GM18873 (cell line): Measurements from ENCODE around the gene MAP2K6.

Source experiments
- ATAC-seq: cut with Tn5 transposase; IDR thresholded peaks from one replicate; pipeline ENCODE4 v1.9.1; 2021; ENCODE audit warnings: mild to moderate bottlenecking, moderate library complexity, moderate number of reproducible peaks; ENCODE audit not compliant: unreplicated experiment, low FRiP score

MAP2K6 gene

DNA sequence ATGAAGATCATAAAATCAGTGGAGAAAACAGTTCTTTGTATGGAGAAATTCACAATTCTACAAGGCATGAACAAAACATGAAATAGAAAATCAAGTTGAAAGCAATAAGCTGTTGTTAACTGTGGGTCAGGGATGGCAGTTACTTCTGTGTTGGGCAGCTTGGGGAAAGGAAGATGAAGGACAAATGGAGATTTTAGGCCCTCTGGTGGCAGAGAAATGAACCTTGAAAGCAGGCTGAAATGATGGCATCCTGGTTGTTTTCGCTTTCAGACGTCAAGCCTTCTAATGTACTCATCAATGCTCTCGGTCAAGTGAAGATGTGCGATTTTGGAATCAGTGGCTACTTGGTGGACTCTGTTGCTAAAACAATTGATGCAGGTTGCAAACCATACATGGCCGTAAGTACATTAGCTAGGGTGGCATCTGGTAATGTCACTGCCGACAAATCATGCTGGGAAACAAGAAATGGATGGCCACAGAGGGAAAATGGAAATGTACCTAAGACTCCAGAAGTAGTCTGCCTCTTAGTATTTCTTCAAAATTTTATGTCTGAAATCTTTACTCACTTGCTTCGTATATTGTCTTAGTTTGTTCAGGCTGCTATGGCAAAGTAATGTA is 108.9 kb downstream of the MAP2K6 start:
- ATAC-seq = peak; percentile 69

- ATAC-seq = no peak
Measured at GRCh38 chr17:69524854-69525253, 110.4 kb downstream of the MAP2K6 start.

DNA sequence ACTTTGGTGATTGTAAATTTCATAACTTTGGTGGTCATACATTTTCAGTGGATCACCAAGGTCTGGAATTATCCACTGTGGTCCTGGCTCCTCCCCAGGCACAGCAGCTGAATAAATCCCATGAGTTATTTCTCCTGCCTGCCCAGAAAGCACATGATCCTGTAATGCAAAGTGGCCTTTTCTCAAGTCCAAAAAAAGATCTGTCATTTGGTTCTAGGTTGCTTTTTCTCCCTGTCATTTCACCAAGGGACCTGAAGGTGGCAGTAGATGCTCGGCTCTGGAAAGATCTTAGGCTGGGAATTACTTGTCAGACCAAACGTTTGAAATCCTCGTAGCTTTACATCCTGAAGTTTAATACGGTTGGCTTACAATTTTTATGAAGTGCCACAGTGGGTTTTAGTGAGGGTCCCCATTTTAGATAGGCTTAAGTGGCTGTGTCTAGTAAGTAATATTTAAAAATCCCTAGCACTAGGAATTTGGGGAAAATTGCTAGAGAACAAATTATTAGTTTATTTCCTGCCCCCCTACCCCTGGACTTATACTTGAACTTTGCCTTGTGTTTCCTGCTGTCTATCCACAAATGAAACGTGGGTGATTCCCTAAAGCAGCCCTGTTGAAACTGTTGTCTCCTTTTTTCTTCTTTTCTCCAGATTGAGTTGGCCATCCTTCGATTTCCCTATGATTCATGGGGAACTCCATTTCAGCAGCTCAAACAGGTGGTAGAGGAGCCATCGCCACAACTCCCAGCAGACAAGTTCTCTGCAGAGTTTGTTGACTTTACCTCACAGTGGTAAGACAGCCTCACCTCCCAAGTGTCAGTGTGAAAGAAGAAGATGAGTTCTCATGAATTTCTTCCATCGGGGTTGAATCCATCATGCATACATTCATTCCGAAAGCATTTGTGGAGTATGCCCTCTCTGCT is 111.7 kb downstream of the MAP2K6 start:
- no peak for ATAC-seq

DNA sequence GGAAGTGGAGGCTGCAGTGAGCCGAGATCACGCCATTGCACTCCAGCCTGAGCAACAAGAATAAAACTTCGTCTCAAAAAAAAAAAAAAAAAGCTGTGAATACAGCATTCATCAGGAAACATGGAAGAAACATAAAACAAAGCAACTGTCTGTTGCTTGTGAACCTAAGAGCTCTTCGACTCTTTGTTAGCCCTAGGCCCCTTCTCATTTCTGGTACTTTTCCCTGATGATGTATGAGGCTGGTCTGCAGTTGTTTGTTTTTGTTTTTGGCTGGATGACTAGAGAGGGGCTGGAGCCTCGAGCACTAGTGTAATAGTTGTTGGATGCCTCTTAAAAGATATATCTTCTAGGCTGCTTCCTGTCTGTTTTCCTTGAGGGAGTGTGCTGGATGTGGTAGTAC is 113.5 kb downstream of the MAP2K6 start:
- ATAC-seq = no peak

GRCh38 chr17:69533481-69534234 is 119.2 kb downstream of the MAP2K6 start:
- ATAC-seq = no peak

GRCh38 chr17:69534235-69534621 is 119.7 kb downstream of the MAP2K6 start:
- ATAC-seq = no peak

- ATAC-seq = no peak
Measured at GRCh38 chr17:69535016-69535570, 120.6 kb downstream of the MAP2K6 start.

GRCh38 chr17:69538795-69539194 is 124.3 kb downstream of the MAP2K6 start:
- no peak for ATAC-seq

DNA sequence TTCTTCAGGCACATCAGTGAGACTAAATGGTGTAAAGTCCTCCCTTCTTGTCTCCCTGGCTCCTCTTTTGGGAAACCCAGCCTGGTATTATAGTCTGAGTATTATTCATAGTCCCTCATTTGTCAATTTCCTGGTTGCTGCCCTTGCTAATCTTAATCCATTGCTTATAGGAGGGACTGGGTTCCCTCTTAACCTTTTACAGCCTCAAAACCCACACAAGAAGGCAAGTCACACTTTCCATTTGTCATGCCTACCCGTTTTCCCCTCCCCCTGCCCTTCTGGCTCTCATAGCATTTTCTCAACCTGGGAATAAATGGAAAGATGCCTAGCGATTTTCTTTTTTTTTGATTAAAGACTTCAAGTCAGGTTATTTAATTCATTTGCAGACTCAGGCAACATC is 124.8 kb downstream of the MAP2K6 start:
- no peak for ATAC-seq

DNA sequence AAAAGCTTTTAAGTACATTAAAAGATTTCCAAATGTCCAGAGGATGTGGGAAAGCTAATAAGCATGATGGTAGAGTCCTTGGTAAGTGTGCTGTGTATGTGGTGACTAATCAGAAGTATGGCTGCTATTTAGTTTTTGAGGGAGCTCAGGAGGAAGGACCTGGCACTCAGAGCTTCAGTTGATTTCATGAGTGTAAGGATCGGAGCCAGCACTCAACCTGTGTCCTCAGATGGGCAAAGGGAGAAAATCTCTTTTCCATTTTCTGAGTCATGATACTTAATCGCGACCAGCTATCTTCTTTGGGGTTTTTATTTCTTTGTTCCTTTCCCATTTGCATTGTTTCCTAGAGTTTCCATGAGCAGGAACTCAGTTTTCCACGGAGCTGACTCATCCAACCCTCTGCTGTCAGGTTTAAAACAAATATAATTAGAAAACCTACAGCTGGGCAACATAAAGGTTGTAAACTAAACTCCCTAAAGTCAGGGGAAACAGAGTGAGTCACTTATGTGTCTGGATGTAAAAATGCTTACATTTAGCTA is 125.4 kb downstream of the MAP2K6 start:
- ATAC-seq = no peak

GRCh38 chr17:69540356-69540755 is 125.9 kb downstream of the MAP2K6 start:
- ATAC-seq = no peak

- ATAC-seq = no peak
Measured at GRCh38 chr17:69547230-69547629, 132.7 kb downstream of the MAP2K6 start.

- no peak for ATAC-seq
Measured at GRCh38 chr17:69547947-69548346, 133.4 kb downstream of the MAP2K6 start.

GRCh38 chr17:69551212-69552010 is 136.9 kb downstream of the MAP2K6 start:
- ATAC-seq = no peak

DNA sequence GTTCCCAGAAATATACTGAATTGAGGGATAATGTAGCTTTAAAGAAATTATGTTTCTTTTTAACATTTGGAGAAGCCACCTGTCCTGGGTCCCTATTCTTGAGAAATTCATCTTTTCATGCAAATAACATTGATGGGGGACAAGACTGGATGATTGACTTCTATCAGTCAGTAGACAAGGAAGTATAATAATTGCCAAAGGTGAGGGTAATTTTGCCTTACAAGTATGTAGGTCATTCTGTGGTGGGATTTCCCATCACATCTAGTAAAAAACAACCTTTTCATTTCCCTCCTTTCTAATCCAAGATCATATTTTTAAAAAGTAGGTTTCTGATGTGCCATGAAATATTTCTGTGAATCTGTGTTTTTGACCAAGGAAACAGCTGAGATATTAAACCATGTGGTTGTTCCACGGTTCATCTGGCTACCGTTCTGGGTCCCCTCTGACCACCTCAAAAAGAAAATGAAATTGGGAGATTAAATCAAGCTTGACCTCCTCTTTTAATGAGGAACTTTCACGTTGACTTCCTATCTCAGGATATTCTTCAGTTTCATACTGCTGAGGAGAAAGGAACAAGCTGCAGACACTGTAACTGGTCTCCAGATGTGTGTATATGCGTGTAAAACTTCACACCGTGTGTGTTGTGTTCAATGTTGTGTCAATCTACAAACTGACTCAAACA is 138.6 kb downstream of the MAP2K6 start:
- ATAC-seq = no peak

DNA sequence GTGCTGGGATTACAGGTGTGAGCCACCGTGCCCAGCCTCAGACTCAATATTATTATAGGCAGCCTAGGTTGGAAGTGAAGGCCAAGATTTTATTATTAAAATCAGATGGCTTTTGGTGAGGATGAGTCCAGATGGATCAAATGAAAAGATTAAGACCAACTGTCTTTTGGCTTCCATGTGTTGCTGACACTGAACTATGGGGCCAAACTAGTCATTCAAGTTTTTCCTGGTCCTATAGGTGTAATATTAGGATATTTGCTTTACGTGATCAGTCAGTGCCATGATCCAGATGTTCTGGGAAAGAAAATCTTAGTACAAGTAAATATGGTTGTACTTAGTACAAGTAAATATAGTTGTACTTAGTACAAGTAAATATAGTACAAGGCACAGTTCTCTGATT is 140.6 kb downstream of the MAP2K6 start:
- ATAC-seq = no peak

GRCh38 chr17:69557339-69557738 is 142.8 kb downstream of the MAP2K6 start:
- no peak for ATAC-seq

GRCh38 chr17:69558796-69559195 is 144.3 kb downstream of the MAP2K6 start:
- no peak for ATAC-seq

GRCh38 chr17:69560987-69561441 is 146.5 kb downstream of the MAP2K6 start:
- no peak for ATAC-seq
